Skeletal muscle satellite cell (primary cell): Measurements from ENCODE around the gene DOCK4.

Source experiments
- H3K27me3 ChIP-seq: 2 replicates; pipeline ENCODE4 v1.7.0; 2013; ENCODE audit warnings: low read length; ENCODE audit not compliant: control insufficient read depth, insufficient read depth
- H3K36me3 ChIP-seq: 2 replicates; pipeline ENCODE4 v1.7.0; 2013; ENCODE audit warnings: mild to moderate bottlenecking, control low read depth, low read length; ENCODE audit not compliant: insufficient read depth
- H3K4me1 ChIP-seq: 2 replicates; pipeline ENCODE4 v1.7.0; 2013; ENCODE audit warnings: low read length; ENCODE audit not compliant: control insufficient read depth, insufficient read depth
- H3K4me2 ChIP-seq: 2 replicates; pipeline ENCODE4 v1.7.0; 2013; ENCODE audit warnings: mild to moderate bottlenecking, low read length
- H3K4me3 ChIP-seq: 2 replicates; pipeline ENCODE4 v1.7.0; 2013; ENCODE audit warnings: low read length
- H3K9ac ChIP-seq: 2 replicates; pipeline ENCODE4 v1.7.0; 2013; ENCODE audit warnings: mild to moderate bottlenecking, low read depth, low read length, moderate library complexity
- H3K9me3 ChIP-seq: replicated peaks from 2 replicates; pipeline ENCODE4 v1.7.0; 2013; ENCODE audit warnings: mild to moderate bottlenecking, control low read depth, low read length

The DOCK4 gene

DNA sequence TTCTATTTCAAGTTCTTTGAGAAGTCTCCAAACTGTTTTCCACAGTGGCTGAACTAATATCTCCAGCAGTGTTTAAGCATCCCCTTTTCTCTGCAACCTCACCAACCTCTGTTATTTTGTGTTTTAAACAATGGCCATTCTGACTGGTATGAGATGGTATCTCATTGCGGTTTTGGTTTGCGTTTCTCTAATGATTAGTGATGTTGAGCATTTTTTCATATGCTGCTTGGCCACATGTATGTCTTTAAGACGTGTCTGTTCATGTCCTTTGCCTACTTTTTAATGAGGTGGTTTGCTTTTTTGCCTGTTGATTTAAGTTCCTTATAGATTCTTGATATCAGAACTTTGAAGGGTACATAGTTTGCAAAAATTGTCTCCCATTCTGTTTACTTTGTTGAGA, 487.3 kb downstream of the DOCK4 start:
- no peaks in the 10 kb centered on the region for H3K9me3 ChIP-seq
- H3K4me1 ChIP-seq = no peaks in the 10 kb centered on the region
- no peaks in the 10 kb centered on the region for H3K27me3 ChIP-seq
- H3K4me3 ChIP-seq = no peak overlapping the region
- no peak overlapping the region for H3K4me2 ChIP-seq
- H3K9ac ChIP-seq = no peak overlapping the region
- no peaks in the 10 kb centered on the region for H3K36me3 ChIP-seq

DNA sequence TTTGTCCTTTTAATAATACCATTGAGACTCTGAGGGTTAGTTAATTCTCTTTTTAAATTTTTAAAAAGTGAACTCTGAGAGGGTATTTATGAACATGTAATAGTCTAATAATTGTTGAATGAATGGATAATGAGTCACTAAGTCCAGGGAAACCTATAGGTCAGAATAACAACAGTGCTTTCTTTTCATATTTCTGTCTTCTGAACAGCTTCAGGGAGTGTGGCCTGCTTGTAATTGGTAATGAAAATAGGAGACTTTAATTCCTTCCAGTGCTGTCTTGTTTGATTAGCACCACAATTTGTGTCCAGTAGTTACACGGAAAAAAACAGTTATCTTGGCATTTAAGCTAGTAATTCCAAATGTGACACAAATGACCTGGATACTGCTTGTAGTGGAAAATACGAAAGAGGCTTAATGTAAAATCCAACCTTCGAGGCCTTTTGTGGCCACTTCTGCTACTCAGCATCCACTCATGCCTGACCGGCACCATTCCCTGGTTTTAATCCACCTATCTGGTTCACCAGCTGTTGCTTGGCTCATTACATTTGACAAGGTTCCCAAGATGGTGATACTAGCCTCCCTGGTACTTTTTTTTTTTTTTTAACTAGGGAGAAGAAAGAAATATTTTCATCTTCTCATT, 494.7 kb downstream of the DOCK4 start:
- Histone ChIP-seq H3K9me3 (no peaks in the 10 kb centered on the region), H3K4me3 (no peak overlapping the region), H3K36me3 (no peaks in the 10 kb centered on the region), H3K4me1 (peaks cover 6% of the 10 kb centered on the region), H3K4me2 (peak overlapping the region; percentile 20), H3K9ac (no peak overlapping the region), H3K27me3 (no peaks in the 10 kb centered on the region)

DNA sequence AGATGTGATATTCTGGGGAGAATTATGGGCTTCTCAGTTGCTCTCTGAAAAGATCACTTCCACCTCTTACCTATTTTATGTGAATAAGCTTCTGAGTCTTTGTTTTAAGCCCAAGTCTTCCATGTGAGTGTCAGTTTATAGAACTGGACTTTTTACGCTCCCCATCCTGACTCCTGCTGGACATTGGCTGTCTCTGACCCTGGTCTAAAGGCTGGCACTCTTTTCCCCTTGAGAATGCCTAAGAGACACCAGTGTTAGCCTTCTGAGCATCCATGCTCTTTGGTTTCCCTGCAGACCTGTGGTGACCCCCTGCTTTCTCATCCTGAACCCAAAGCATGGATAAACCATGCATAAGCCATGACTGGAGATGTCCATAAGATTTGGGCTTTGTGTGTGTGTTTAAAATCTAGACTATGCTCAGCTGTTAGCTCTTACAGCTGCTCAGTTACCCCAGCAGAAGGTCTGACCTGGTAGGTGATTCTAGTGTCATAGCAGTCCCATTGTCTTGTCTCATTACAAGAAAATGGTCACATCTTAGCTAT, 495.3 kb downstream of the DOCK4 start:
- H3K36me3 ChIP-seq = no peaks in the 10 kb centered on the region
- H3K4me2 ChIP-seq = no peak overlapping the region
- no peaks in the 10 kb centered on the region for H3K27me3 ChIP-seq
- no peak overlapping the region for H3K4me3 ChIP-seq
- peaks cover 6% of the 10 kb centered on the region for H3K4me1 ChIP-seq
- no peak overlapping the region for H3K9ac ChIP-seq
- no peaks in the 10 kb centered on the region for H3K9me3 ChIP-seq

DNA sequence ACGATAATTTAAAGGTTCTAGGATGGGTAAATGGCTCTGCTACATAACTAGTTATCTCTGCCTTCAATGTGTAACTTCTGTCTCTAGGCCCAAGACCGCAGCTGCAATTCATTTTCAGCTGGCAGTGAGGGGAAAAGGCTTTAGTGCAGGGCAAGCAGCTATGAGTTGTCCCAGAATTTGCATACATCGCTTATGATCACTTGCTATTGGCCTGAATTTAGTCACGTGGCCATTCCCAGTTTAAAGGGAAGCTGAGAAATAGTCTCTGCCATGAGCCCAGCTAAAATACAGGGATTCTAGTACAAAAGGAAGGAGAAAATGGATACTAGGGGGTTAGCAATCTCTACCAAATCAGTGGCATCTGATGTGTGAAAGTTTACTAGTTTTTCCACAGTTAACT, 498.1 kb downstream of the DOCK4 start:
- Histone ChIP-seq H3K4me1 (peaks cover 6% of the 10 kb centered on the region), H3K9me3 (no peaks in the 10 kb centered on the region), H3K4me2 (no peak overlapping the region), H3K27me3 (no peaks in the 10 kb centered on the region), H3K36me3 (no peaks in the 10 kb centered on the region), H3K4me3 (no peak overlapping the region), H3K9ac (no peak overlapping the region)

DNA sequence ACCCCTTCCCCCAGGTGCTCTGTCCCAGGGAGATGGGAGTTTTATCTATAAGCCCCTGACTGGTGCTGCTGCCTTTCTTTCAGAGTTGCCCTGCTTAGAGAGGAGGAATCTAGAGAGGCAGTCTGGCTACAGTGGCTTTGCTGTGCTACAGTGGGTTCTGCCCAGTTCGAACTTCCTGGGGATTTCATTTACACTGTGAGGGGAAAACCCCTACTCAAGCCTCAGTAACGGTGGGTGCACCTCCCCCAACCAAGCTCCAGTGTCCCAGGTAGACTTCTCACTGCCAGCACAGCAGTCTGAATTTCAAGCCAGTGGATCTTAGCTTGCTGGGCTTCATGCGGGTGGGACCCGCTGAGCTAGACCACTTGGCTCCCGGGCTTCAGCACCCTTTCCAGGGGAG, 500.4 kb downstream of the DOCK4 start:
- H3K9me3 ChIP-seq = no peaks in the 10 kb centered on the region
- H3K4me1 ChIP-seq = no peaks in the 10 kb centered on the region
- H3K4me3 ChIP-seq = no peak overlapping the region
- H3K36me3 ChIP-seq = no peaks in the 10 kb centered on the region
- H3K4me2 ChIP-seq = no peak overlapping the region
- no peak overlapping the region for H3K9ac ChIP-seq
- H3K27me3 ChIP-seq = no peaks in the 10 kb centered on the region

DNA sequence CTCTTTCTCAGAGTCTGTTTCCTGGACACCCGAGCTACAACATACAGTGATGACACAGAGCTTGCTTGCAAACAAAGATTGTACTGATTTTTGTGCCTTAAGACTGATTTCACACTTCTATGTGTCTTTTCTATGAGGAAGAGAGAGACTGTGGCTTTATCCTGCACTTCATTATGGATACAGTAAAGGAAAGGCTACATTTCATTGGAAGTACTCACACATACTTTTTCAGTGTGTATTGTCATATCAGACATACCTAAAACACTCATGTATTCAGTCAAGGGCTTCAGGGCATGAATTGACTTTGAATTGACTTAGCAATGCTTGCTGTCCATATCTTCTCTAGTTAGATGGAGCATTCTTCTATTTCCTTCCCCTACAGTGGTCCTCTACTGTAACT, 508.4 kb downstream of the DOCK4 start:
- H3K4me1 ChIP-seq = no peaks in the 10 kb centered on the region
- no peaks in the 10 kb centered on the region for H3K9me3 ChIP-seq
- H3K9ac ChIP-seq = no peak overlapping the region
- H3K4me3 ChIP-seq = no peak overlapping the region
- no peaks in the 10 kb centered on the region for H3K36me3 ChIP-seq
- peaks cover 3% of the 10 kb centered on the region for H3K27me3 ChIP-seq
- no peak overlapping the region for H3K4me2 ChIP-seq

DNA sequence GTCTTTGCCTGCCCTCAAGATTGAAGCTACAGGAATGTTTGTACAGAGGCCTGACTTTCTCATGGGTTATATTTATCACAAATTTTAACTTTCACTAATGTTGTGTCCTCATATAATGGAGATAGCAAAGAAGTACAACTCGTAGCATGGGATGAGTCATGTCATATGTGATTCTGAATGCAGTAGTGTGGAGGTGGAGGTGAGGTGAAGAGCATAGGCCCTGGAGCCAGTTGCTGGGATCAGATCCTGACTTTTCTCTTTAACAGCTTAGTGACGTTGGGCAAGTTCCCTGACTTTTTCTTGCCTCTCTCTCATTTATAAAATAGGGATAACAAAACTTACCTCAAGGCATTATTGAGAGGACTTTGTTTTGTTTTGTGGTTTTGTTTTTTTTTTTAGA, 511.8 kb downstream of the DOCK4 start:
- no peak overlapping the region for H3K4me2 ChIP-seq
- no peak overlapping the region for H3K9ac ChIP-seq
- no peak overlapping the region for H3K4me3 ChIP-seq
- H3K4me1 ChIP-seq = no peaks in the 10 kb centered on the region
- H3K36me3 ChIP-seq = no peaks in the 10 kb centered on the region
- no peaks in the 10 kb centered on the region for H3K27me3 ChIP-seq
- H3K9me3 ChIP-seq = no peaks in the 10 kb centered on the region

DNA sequence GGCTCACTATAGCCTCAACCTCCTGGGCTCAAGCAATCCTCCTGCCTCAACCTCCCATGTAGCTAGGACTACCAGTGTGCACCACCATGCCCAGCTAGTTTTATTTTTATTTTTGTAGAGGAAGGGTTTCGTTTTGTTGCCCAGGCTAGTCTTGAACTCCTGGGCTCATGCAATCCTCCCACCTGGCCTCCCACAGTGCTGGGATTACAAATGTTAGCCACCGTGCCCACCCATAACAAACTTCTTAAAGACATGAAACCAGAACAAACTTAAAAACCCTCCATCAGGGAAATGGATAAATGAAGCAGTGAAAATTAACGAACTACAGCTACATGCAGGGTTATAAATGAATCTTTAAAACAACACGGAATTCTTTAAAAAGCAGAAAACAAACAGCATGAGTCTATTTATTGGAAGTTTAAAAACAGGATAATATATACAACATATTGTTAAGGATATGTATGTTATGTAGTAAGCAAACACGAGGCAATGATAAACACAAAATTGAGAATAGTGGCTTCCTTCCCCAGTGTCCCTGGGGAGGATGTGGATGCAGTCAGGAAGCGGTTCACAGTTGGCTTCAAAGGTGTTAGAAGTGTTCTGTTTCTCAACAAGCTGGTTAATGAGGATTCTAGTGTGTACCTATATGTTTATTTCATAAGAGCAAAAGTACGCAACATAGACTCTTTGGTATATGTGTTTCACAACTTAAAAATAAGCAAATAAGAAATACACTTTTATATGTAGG, 515.7 kb downstream of the DOCK4 start:
- no peaks in the 10 kb centered on the region for H3K9me3 ChIP-seq
- no peak overlapping the region for H3K4me3 ChIP-seq
- H3K36me3 ChIP-seq = no peaks in the 10 kb centered on the region
- no peaks in the 10 kb centered on the region for H3K4me1 ChIP-seq
- H3K27me3 ChIP-seq = no peaks in the 10 kb centered on the region
- H3K4me2 ChIP-seq = no peak overlapping the region
- H3K9ac ChIP-seq = no peak overlapping the region

DNA sequence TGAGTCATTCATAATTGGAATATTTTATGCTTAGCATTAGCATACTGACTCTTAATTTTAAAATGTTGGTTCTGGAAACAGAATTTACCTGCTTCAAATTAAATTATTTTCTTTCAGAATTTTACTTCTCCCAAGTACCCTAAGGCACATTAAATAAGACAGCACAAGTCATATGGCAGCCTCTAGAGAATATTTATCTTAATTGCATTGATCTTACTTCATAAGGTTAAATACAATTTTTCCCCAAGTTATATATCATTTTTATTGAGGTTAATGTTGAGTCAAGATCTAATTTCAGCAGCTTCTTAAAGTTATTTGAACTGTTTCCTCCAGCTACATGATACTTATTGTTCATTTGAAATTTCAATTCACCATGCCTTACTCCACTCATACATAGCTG, 520.9 kb downstream of the DOCK4 start:
- no peaks in the 10 kb centered on the region for H3K27me3 ChIP-seq
- H3K36me3 ChIP-seq = no peaks in the 10 kb centered on the region
- H3K9ac ChIP-seq = no peak overlapping the region
- no peaks in the 10 kb centered on the region for H3K9me3 ChIP-seq
- no peaks in the 10 kb centered on the region for H3K4me1 ChIP-seq
- no peak overlapping the region for H3K4me3 ChIP-seq
- no peak overlapping the region for H3K4me2 ChIP-seq

DNA sequence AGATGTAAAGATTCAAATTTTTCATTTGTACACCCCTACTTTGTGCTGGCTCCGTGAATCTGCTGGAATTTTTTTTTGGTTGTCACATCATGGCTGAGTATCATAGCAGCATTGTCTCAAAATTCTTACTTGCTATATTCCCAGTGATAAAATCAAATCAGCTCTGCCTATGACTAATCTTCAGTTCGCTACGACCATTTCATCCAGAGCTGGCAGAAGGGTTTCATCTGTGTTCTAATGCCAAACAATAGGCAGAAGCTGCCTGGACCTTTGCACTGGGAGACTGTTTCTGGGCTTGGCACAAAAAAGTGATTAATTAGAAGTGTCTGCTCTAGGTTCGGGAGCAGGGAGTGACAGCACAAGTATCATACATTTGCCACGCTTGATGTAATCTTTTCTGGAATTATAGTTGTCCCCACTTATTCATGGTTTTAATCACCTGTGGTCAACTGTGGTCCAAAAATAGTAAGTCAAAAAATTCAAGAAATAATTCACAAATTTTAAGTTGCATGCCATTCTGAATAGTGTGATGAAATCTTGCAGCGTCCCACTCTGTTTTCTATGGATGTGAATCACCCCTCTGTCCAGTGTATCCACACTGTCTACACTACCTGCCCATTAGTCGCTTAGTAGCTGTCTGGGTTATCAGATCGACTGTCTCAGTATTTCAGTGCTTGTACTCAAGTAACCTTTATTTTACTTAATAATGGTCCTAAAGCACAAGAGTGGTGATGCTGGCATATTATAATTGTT, 523.4 kb downstream of the DOCK4 start:
- H3K27me3 ChIP-seq = no peaks in the 10 kb centered on the region

DNA sequence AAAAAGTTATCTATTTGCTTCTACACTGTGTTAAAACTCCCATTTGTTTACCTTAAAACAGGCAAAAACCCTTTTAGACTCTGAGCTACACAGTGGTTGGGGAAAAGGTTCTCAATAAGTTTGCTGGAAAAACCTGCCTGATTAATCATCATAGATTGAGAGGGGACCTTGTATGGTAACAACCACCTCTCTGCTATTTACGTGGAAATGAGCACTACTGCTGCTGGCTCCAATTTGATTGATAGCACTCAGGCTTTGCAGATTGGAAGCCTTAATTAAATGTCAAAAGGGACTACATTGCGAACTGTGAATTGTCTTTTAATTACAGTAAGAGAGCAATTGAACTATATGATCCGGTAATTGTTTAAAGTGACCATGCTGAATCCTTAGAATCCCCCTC, 525.0 kb downstream of the DOCK4 start:
- Histone ChIP-seq H3K36me3 (no peaks in the 10 kb centered on the region), H3K27me3 (no peaks in the 10 kb centered on the region), H3K4me3 (no peak overlapping the region), H3K4me2 (no peak overlapping the region), H3K9me3 (no peaks in the 10 kb centered on the region), H3K4me1 (no peaks in the 10 kb centered on the region), H3K9ac (no peak overlapping the region)

More for the DNA sequence above, 523.4 kb downstream of the DOCK4 start:
- Histone ChIP-seq H3K9ac (no peak overlapping the region), H3K4me2 (no peak overlapping the region), H3K4me1 (no peaks in the 10 kb centered on the region), H3K4me3 (no peak overlapping the region), H3K36me3 (no peaks in the 10 kb centered on the region), H3K9me3 (no peaks in the 10 kb centered on the region)
